ENCODE results near the gene TNRC6C.

Gene TNRC6C

GRCh38 chr17:78141437-78142118 is 183.1 kb downstream of the TNRC6C start:
- H3K9me3 ChIP-seq: no peaks in the 10 kb centered on the region
- peaks cover 20% of the 10 kb centered on the region for H3K4me1 ChIP-seq
- H3K27me3 ChIP-seq: no peaks in the 10 kb centered on the region
- no peak for DNase-seq
- H3K4me3 ChIP-seq (ENCODE audit: low read depth, low read length): no peak overlapping the region
- TF ChIP-seq CTCF (IDR thresholded peaks at IDR 0.05; ENCODE audit: low read depth, low read length): no peak
- H3K36me3 ChIP-seq: no peaks in the 10 kb centered on the region

- Histone ChIP-seq H3K36me3 (no peaks in the 10 kb centered on the region), H3K4me3 (ENCODE audit: low read depth, low read length) (no peak overlapping the region), H3K27me3 (no peaks in the 10 kb centered on the region), H3K4me1 (peaks cover 20% of the 10 kb centered on the region), H3K9me3 (no peaks in the 10 kb centered on the region)
- TF ChIP-seq CTCF (IDR thresholded peaks at IDR 0.05; ENCODE audit: low read depth, low read length): no peak
- no peak for DNase-seq
Observed at GRCh38 chr17:78142119-78142861, 183.8 kb downstream of the TNRC6C start.

GRCh38 chr17:78143214-78144146 is 185.0 kb downstream of the TNRC6C start:
- DNase-seq: no peak
- H3K27me3 ChIP-seq: no peaks in the 10 kb centered on the region
- TF ChIP-seq CTCF (IDR thresholded peaks at IDR 0.05; ENCODE audit: low read depth, low read length): no peak
- no peak overlapping the region for H3K4me3 ChIP-seq (ENCODE audit: low read depth, low read length)
- peaks cover 20% of the 10 kb centered on the region for H3K4me1 ChIP-seq
- H3K9me3 ChIP-seq: no peaks in the 10 kb centered on the region
- H3K36me3 ChIP-seq: no peaks in the 10 kb centered on the region

GRCh38 chr17:78144147-78144719 is 185.7 kb downstream of the TNRC6C start:
- H3K9me3 ChIP-seq: no peaks in the 10 kb centered on the region
- H3K4me1 ChIP-seq: peaks cover 20% of the 10 kb centered on the region
- no peak for TF ChIP-seq CTCF (IDR thresholded peaks at IDR 0.05; ENCODE audit: low read depth, low read length)
- DNase-seq: peak; percentile 86
- no peaks in the 10 kb centered on the region for H3K27me3 ChIP-seq
- no peaks in the 10 kb centered on the region for H3K36me3 ChIP-seq
- no peak overlapping the region for H3K4me3 ChIP-seq (ENCODE audit: low read depth, low read length)

GRCh38 chr17:78144736-78145641 is 186.5 kb downstream of the TNRC6C start:
- peak; percentile 66 for DNase-seq
- H3K27me3 ChIP-seq: no peaks in the 10 kb centered on the region
- no peak for TF ChIP-seq CTCF (IDR thresholded peaks at IDR 0.05; ENCODE audit: low read depth, low read length)
- H3K4me1 ChIP-seq: peaks cover 20% of the 10 kb centered on the region
- H3K4me3 ChIP-seq (ENCODE audit: low read depth, low read length): no peak overlapping the region
- no peaks in the 10 kb centered on the region for H3K9me3 ChIP-seq
- no peaks in the 10 kb centered on the region for H3K36me3 ChIP-seq
